Fibroblast of lung (primary cell): Measurements from ENCODE around the gene ZNF17. TPM values are rescaled to one million over a fixed set of nuclear protein-coding genes. Genes with fewer than 3 reads are reported as not detected.

Experiments
- DNase-seq, 2 donors: peaks; one replicate each; pipeline versions ENCODE4 v3.0.0 to v3.0.0-alpha.2; 2010; ENCODE audit warnings: low read depth in 2 of 2
- H2AFZ ChIP-seq: 2 replicates; pipeline ENCODE4 v1.5.1; 2012; ENCODE audit warnings: low read length, control low read depth, inconsistent platforms
- H3K27ac ChIP-seq: 2 replicates; pipeline ENCODE4 v1.5.1; 2011; ENCODE audit warnings: low read length, control low read depth; ENCODE audit not compliant: insufficient read depth
- H3K27me3 ChIP-seq: 2 replicates; pipeline ENCODE4 v1.5.1; 2011; ENCODE audit warnings: mild to moderate bottlenecking, low read length; ENCODE audit not compliant: control insufficient read depth, insufficient read depth
- H3K36me3 ChIP-seq: 2 replicates; pipeline ENCODE4 v1.5.1; 2011; ENCODE audit warnings: low read length; ENCODE audit not compliant: control insufficient read depth, insufficient read depth
- H3K4me1 ChIP-seq: 2 replicates; pipeline ENCODE4 v1.5.1; 2011; ENCODE audit warnings: low read length; ENCODE audit not compliant: control insufficient read depth, insufficient read depth; ENCODE audit errors: extremely low read depth
- H3K4me2 ChIP-seq: 2 replicates; pipeline ENCODE4 v1.5.1; 2011; ENCODE audit warnings: low read length, control low read depth; ENCODE audit not compliant: insufficient read depth; ENCODE audit errors: extremely low read depth
- H3K4me3 ChIP-seq, 4 experiments: fragments of 200-600 bp in 1 of 4; sonication (generic) in 1 of 4; replicated peaks in 1 of 4; 2 replicates each; pipeline ENCODE4 v1.5.1; 2011 to 2016; ENCODE audit warnings: low read length in 4 of 4, low read depth in 3 of 4, mild to moderate bottlenecking in 3 of 4, control low read depth in 2 of 4, inconsistent platforms in 1 of 4, mixed read lengths in 1 of 4; ENCODE audit not compliant: insufficient read depth in 1 of 4; ENCODE audit errors: control extremely low read depth in 1 of 4
- H3K79me2 ChIP-seq: 2 replicates; pipeline ENCODE4 v1.5.1; 2012; ENCODE audit warnings: mild to moderate bottlenecking, low read length, inconsistent platforms; ENCODE audit not compliant: control insufficient read depth, insufficient read depth
- H3K9ac ChIP-seq: 2 replicates; pipeline ENCODE4 v1.5.1; 2011; ENCODE audit warnings: mild to moderate bottlenecking, low read length, control low read depth; ENCODE audit not compliant: insufficient read depth
- H3K9me3 ChIP-seq: 2 replicates; pipeline ENCODE4 v1.5.1; 2012; ENCODE audit warnings: low read depth, low read length; ENCODE audit not compliant: control insufficient read depth, insufficient read depth
- H4K20me1 ChIP-seq: 2 replicates; pipeline ENCODE4 v1.5.1; 2011; ENCODE audit warnings: low read length; ENCODE audit not compliant: control insufficient read depth, insufficient read depth; ENCODE audit errors: extremely low read depth
- CTCF ChIP-seq, 2 donors: IDR thresholded peaks in 1 of 2; conservative IDR thresholded peaks in 1 of 2; 1 replicate in 1 of 2; 2 replicates in 1 of 2; pipeline ENCODE4 v1.5.1; 2011 to 2012; ENCODE audit warnings: low read length in 2 of 2, control low read depth in 1 of 2, inconsistent platforms in 1 of 2, low read depth in 1 of 2, mild to moderate bottlenecking in 1 of 2
- EZH2 ChIP-seq: IDR thresholded peaks from 2 replicates; pipeline ENCODE4 v1.5.1; 2012; ENCODE audit warnings: low read length, control low read depth, mild to moderate bottlenecking; ENCODE audit errors: missing control alignments
- polyA plus RNA-seq, 2 donors: library from polyadenylated mRNA; depleted of rRNA in 1 of 2; stranded (reverse) in 1 of 2; unstranded in 1 of 2; fragments of >200 nt; gene quantifications; 2 replicates each; pipeline ENCODE4 v1.2.1, GENCODE V29; 2011 to 2012; ENCODE audit warnings: missing spikeins in 1 of 2
- total RNA-seq: library from RNA; depleted of rRNA; stranded (reverse); fragments of >200 nt; gene quantifications from 2 replicates; pipeline ENCODE4 v1.2.1, GENCODE V29; 2014

Gene ZNF17
- total and polyA plus RNA-seq, 2 donors (not counting 1 experiment from before 2014, with no cell fraction given): 6.8 to 15.2 TPM

- Histone ChIP-seq H4K20me1 (no peaks in the 10 kb centered on the region), H3K4me1 (no peaks in the 10 kb centered on the region), H3K4me2 (no peak overlapping the region), H3K27me3 (no peaks in the 10 kb centered on the region), H2AFZ (no peak overlapping the region), H3K4me3 (no peak overlapping the region), H3K36me3 (no peaks in the 10 kb centered on the region), H3K9ac (no peak overlapping the region), H3K9me3 (peaks cover 2% of the 10 kb centered on the region), H3K27ac (no peak overlapping the region), H3K79me2 (no peaks in the 10 kb centered on the region)
- no peak for DNase-seq
- TF ChIP-seq EZH2 (no peak), CTCF (conservative IDR thresholded peaks at IDR 0.05 in 1 of 2, IDR thresholded peaks at IDR 0.05 in 1 of 2; ENCODE audit: low read depth in 1 of 2, low read length in 2 of 2) (no peak)
Measured at GRCh38 chr19:57382806-57383488, 28.0 kb upstream of the ZNF17 start.

DNA sequence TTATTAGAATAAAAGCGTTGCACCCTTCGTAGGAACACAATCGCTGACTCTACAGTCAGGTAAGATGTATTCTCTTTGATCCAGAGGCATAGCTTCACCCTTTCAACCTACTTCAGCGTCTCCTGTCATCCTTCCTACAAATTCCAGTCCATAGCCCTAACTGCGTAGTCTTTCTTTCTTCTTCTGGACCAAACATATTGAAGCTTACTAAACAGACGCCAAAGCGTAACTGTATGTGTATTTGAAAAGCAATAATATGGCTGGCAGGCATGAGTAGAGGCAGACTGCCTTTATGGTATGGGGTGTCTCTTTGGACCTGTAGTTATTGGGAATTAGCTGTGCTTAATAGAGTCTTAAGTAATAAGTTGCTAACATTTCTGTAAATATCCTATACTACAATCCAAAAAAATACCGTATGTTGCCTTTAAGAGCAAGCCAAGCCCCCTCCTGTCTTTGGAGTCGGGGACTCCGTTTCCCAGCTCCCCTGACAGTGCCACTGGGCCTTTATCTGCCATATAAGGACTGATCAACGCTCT is 21.7 kb upstream of the ZNF17 start:
- Histone ChIP-seq H3K4me2 (peak overlapping the region; percentile 60), H3K9me3 (no peaks in the 10 kb centered on the region), H3K27me3 (no peaks in the 10 kb centered on the region), H3K79me2 (peaks cover 37% of the 10 kb centered on the region), H2AFZ (peak overlapping the region; percentile 97), H3K4me3 (peak overlapping the region; percentile 8 to 93 (median 50)), H3K36me3 (peaks cover 5% of the 10 kb centered on the region), H3K4me1 (no peaks in the 10 kb centered on the region), H3K27ac (peak overlapping the region; percentile 40), H3K9ac (no peak overlapping the region), H4K20me1 (no peaks in the 10 kb centered on the region)
- TF ChIP-seq EZH2: no peak
- no peak for TF ChIP-seq CTCF (conservative IDR thresholded peaks at IDR 0.05 in 1 of 2, IDR thresholded peaks at IDR 0.05 in 1 of 2; ENCODE audit: low read depth in 1 of 2, low read length in 2 of 2)
- DNase-seq: no peak

GRCh38 chr19:57389730-57390598 is 21.0 kb upstream of the ZNF17 start, which contains the start of gene ZNF548:
TSS of gene ZNF548 (plus strand) at chr19:57389854. CDS start at chr19:57390100, 246 bp downstream.
- Histone ChIP-seq H3K36me3 (peaks cover 5% of the 10 kb centered on the region), H3K9ac (peak within 1 kb of the TSS; percentile 96), H3K4me3 (peak within 1 kb of the TSS; percentile 68 to 93 (median 86)), H3K9me3 (no peaks in the 10 kb centered on the region), H2AFZ (peak within 1 kb of the TSS; percentile 97), H3K79me2 (peaks cover 40% of the 10 kb centered on the region), H3K4me1 (no peaks in the 10 kb centered on the region), H3K4me2 (peak within 1 kb of the TSS; percentile 69), H3K27ac (peak within 1 kb of the TSS; percentile 91), H3K27me3 (no peaks in the 10 kb centered on the region), H4K20me1 (no peaks in the 10 kb centered on the region)
- DNase-seq: peak; percentile 99 to 100
- TF ChIP-seq EZH2 (no peak), CTCF (conservative IDR thresholded peaks at IDR 0.05 in 1 of 2, IDR thresholded peaks at IDR 0.05 in 1 of 2; ENCODE audit: low read depth in 1 of 2, low read length in 2 of 2) (peak; percentile 15 to 23)
